Activated CD8-positive, alpha-beta memory T cell treated with anti-CD3 and anti-CD28 coated beads, Interleukin-2, amount 50 U/mL, for 4 hours (primary cell): Measurements from ENCODE around the gene KPTN.
A peak's percentile ranks its signal among the peaks of the same experiment; 100 is the strongest.
"Not testable (repeated sequence)": the region's sequence is repeated elsewhere in the genome, so short reads cannot be mapped to it uniquely, and the experiment has no call there.

ENCODE experiments used
- DNase-seq: peaks from one replicate; pipeline ENCODE4 v3.0.0-alpha.2; 2020

The KPTN gene

DNA sequence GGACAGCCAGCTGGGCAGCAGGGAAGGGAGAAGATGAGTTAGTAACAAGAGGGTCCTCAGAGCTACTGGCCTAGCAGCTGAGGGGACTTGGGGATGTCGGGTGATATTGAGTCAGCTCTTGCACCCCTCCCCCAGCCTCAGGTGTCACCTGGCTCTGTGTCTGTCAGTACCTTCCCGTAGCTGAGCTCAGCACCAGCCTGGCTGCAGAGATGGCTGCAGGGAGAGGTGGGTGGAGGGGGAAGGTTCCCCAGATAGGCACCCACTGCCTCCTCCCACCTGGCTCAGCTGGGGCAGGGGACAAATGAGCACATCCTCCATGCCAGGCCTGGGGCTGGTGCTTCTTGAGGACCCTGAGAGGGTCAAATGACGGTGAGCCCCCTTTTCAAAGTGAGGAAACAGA is 6.8 kb upstream of the KPTN start:
- no peak for DNase-seq

DNA sequence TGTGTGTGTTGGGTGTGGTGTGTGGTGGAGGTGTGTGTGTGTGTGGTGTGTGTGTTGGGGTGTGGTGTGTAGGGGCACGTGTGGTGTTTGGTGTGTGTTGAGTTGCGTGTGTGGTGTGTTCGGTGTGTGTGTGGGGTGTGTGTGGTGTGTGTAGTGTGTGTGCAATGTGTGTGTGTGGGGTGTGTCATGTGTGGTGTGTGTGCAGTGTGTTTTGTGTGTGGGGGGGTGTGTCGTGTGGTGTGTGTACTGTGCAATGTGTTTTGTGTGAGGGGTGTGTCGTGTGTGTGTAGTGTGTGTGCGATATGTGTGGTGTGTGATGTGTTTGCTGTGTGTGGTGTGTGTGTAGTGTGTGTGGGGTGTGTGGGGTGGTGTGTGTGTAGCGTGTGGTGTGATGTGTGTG is 6.0 kb upstream of the KPTN start:
- DNase-seq: no peak

DNA sequence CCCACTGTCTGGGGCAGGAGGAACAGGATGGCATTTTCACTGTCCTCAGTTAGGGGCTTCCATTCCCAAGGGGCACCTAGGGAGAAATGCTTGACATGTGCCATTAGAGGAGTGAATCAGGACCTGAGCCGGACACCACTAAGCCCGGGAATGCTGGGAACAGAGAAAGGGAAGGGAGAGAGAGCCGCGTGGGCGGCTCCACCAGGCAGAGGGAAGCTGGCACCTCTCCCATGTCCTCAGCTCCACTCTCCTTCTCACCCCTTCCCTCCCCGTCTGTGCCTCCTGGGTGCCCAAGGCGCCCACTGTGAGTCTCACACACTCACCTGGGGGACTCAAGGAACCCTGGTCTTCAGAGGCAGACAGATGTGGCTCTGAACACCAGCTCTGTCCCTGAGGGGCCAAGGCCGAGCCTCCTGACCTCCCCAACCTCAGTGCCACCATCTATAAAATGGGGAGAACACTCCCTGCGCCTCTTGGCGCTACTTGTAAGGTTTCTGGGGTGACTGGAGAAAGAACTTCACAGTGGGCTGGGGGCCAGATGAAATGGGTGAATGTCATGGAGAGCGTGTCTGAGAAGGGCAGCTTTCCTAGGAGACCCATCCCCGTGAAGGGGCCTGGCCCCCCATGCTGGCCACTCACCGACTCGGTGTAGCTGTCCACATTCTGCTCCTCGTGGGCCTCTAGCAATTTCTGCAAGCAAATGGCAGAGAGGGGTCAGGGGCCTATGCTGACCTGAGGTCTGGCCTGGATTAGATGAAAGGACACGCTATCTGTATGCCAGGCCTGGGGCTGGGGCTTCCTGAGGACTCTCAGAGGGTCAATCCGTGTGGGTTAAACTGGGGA is 5.3 kb upstream of the KPTN start:
- DNase-seq: no peak

DNA sequence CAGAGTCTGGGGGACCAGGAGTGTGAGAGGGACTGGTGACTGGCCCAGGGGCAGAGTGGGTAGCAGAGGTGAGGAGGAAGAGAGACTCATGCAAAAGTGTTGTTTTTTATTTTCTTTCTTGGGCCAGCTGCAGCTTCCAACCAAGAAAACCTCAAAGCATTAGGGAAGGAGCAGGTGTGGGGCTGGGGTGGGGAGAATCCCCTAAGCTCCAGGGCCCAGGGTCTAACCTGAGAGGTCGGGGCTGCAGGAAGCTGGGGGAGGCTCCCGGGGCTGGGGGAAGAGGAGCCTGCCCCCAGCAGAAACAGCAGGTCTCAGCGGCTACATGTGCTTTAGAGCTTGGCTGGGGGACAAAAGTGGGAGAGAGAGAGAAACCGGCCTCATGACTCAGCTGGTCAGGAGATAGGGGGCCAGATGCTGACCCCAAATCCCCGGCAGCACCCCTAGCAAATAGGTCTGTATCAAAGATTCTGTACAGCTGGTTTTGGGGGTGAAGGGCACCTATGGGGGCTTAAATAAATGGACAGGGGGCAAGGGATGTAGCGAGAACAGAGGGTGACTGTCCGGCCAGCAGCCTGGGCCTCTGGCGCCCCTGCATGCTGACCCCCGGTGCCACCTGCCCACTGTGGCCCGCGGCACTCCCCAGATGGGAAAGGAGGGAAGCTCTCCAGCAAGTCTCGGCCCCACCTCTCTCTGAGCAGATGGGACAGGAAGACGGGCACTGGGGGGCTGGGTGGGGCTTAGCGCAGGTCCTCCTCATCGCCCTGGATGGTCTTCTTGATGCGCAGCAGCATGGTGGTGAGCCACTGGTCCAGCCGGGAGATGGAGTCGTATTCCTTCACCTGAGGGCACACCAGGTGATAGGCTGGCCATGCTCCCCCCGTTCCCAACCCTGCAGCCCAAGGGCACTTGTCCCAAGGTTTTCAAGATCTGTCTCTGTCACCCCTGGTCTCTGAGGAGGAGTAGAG is 3.8 kb upstream of the KPTN start:
- no peak for DNase-seq

DNA sequence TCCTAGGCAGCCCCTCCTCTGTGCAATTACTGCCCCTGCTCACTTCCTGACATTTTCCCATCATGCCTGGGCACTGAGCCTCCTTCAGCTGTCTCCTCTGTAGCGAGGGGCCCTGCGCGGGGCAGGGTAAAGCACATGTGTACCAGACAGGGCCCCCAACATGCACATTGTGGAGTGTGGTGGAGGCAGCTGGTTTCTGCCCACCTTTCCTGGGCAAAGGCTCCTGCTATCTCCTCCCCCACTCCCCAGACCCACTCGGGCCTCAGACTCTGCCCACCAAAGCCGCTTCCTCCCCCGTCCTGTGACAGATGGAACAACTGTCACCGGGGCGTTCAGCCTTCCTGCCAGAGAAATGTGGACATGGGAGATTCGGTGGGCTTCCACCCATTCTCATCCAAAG is 2.9 kb upstream of the KPTN start:
- no peak for DNase-seq

DNA sequence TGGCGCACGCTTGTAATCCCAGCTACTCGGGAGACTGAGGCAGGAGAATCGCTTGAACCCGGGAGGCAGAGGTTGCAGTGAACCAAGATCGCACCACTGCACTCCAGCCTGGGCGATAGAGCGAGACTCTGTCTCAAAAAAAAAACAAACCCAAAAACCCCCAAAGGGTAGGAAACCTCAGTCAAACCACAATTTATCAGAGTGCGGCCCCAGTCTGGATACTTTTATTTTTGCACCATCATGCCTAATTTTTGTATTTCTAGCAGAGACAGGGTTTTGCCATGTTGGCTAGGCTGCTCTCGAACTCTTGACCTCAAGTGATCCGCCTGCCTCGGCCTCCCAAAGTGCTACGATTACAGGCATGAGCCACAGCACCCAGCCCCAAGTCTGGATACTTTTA is 2.2 kb upstream of the KPTN start:
- not testable (repeated sequence) for DNase-seq

DNA sequence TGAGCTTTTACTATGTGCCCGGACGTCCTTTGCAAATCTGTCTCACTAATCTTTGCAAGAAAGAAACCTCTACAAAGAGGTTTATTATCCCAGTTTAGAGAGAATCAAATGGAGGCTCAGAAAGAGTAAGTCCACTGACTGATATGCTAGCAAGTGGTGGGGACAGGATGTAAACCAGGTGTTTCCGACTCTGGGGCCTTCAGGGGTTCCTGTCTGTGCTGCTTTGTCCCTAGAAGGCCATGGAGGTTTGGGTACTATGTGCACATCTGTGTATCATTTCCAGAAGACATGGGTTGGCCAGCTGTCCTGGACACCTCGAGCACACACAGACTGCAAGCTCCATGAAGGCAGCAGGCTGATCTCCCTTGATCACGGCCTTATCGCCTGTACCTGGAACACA is 1.2 kb upstream of the KPTN start:
- no peak for DNase-seq

DNA sequence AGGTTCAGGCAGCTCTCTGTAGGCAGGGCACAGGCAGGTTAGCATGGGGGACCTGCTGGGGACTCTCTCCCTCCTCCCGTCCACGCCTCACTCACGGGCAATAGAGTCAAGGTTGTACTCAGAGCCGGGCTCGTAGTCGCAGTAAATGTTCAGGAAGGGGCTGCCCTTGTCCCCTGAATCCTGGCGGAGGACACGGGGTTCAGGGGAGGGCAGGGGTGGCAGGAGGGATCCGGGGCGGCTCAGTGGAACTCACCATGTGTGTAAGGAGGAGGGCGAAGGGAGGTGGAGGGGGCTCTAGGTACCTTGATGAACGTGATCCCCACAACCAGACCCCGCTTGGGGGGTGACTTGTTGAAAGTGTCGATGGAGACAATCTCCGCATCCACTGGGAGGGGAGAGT is 819 bp downstream of the KPTN start:
- DNase-seq: no peak

DNA sequence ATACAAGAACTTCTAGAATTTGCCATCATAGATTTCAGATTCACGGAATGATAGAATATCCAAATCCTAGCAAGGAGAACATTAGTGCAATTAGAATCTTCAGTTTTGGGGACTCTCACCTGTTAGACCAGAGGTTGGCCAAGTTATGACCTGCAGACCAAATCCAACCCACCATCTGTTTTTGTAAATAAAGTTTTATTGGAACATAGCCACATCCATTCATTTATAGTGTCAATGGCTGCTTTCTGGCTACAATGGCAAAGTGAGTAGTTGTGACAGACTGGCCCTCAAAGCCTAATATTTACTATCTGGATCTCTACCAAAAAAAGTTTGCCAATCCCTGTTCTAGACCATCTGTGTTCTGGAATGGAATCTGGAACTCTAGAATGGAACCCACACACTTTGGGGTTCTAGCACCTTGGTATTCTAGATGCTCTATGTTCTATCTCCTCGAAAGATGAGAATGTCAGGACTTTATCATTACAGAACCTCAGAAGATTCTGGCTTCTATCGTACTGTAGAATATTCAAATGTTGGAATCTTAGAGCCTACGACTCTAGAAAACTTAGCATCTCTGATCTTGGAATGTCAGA is 2.5 kb downstream of the KPTN start:
- no peak for DNase-seq

DNA sequence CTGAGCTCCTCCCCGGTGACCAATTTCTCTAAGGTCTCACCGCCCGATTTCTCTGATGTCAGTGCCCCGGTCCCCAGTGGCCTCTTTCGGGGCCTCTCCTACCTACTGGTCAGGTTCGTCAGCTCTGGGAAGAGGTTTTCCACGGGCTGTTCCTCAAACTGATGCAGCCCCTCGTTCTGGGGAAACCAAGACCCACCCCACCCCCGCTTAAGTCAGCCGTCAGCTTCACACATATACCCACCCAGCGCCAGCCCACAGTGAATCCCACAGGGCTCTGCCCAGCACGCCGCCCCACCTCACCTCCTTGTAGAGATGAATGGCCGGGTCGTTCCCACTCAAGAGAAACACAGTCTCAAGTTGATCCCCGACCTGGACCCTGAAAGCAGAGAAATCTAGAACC is 3.4 kb downstream of the KPTN start:
- DNase-seq: no peak

DNA sequence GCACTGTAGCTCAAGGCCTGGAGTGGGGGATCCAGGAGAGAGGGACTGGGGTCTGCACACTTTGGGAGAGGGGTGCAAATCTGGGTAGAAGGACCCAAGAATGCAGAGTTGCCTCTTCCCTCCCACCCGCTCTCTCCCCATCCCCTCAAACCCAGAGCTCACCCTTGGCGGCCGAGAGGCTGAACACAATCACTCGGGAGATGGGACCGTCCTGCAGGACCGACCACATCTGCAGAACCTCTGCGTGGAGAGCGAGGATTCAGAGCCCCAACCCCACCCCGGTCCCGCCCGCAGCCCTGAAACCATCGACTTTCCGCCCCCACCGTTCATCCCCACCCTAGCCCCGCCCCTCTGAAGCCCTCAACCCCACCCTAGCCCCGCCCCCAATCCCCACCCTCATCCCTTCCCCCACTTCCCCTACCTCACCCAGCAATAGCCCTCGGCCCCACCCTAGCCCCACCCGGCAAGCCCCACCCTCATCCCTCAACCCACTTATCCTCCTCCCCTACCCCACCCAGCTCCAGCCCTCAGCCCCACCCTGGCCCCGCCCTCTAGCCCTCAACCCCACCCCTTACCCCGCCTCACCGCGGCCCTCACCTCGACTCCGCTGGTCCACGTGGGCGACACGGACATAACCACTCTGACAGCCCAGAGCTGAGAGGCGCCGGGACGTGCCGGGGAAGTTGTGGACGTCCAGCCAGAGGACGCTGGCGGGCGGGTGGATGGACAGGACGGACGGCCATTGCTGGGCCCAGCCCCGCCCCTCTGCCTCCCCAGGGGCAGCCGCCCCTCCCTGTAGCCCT is 4.1 kb downstream of the KPTN start:
- no peak for DNase-seq

DNA sequence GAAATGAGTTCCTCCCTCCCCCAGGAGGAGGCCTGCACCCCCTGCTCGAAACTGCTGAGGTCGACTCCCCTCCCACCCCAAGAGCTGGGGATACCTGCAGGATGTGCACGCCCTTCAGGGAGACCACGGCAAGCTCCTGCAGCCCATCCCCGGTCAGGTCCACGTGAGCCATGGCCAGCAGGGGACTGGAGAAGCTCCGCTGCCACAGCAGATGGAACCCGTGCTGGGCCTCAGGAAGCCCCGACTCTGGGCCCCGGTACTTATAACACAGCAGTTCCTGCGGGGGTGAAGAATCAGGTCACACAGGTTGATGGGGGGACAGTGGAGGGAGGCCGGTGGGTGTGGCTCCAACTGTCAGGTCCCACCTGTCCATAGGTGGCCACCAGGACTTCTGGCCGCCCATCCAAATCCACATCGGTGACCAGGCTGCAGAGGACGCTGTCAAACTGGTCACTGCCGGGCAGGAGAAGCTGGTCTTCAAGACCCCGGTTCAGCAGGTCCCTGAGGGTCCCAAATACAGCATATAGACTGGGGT is 7.5 kb downstream of the KPTN start:
- no peak for DNase-seq

DNA sequence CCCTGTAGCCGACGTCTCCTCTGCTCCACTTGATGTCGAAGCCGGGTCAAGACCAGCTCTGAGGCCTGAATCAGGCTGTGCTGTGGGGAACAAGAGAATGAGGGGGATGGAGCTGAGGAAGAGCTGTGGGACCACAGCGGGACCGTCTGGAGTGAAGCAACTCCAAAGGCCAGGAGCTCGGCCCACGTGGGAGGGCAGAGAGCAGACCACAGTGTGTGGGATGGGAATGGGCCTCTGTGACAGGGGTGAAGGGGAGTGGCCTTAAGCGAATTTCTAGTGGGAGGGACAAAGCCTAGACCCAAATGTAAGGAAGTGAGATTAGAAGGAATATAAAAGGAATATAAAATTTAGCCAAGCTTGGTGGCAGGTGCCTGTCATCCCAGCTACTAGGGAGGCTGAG is 8.6 kb downstream of the KPTN start:
- DNase-seq: no peak

DNA sequence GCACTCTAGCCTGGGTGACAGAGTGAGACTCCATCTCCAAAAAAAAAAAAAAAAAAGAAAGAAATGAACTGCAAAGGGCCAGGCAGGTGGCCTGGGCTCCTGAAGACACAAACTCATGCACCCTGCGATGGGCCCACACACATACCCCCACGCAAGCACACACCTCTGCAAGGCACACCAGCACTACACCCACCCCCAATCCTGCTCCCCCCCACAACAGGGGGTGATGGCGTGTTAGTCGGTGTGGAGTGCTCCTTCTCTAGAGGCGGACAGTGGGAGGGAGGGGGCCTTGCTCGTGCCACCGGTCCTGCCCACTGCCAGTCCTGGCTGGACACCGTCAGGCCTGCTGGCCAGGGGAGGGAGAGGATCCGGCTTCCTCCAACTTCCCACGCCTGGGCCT is 10.7 kb downstream of the KPTN start:
- no peak for DNase-seq

DNA sequence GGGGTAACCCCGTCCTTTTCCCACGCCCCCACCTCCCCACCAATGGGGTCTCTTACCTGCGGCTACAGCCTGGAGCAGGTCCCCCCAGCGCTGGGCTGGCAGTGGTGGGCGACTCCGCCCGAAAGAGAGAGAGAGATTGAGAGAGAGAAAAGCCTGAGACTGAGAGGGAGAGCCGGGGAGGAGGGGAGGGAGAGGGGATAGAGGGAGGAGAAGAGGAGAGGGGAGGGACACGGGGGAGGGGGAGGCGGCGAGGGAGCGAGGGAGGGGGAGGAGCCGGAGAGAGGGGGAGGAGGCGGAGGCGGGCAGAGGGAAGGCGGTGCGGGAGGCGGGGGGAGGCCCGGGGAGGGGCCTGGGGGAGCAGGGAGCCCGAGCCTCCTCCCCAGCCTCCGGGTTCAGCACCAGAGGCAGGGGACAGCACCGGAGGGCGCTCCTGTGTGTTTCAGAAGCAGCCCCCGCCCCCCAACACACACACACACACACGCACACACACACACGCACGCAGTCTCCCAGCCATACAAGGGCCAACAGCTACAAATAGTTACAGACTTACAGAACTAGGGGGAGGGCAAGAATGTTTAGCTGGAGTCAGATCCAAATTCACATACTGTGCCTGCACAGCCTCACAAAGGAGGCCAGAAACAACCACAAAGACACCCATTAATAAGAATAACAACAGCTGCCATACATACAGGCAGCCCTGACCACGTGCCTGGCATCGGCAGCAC is 12.1 kb downstream of the KPTN start, which contains the start of gene SLC8A2:
SLC8A2 (minus strand) TSS at position 161 of the 725 bp plus-strand sequence. CDS start 5,490 bp downstream, outside the sequence.
- peak; percentile 44 for DNase-seq

DNA sequence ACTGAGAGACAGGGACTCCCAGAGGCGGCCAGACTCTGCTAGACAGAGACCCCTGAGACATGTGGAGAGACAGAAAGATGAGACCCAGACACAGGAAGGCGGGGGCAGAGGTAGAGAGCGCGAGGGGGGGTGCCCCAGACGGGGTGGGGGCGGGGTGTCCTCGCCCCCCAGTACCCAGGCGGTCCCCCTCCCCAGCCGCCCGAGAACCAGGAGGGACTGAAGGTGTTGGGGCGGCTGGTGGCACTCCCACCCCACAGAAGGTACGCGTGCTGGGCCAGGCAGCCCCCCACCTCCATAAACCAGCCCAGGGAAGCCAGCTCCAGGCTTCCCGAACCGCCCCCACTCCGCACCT is 12.7 kb downstream of the KPTN start:
- DNase-seq: no peak

DNA sequence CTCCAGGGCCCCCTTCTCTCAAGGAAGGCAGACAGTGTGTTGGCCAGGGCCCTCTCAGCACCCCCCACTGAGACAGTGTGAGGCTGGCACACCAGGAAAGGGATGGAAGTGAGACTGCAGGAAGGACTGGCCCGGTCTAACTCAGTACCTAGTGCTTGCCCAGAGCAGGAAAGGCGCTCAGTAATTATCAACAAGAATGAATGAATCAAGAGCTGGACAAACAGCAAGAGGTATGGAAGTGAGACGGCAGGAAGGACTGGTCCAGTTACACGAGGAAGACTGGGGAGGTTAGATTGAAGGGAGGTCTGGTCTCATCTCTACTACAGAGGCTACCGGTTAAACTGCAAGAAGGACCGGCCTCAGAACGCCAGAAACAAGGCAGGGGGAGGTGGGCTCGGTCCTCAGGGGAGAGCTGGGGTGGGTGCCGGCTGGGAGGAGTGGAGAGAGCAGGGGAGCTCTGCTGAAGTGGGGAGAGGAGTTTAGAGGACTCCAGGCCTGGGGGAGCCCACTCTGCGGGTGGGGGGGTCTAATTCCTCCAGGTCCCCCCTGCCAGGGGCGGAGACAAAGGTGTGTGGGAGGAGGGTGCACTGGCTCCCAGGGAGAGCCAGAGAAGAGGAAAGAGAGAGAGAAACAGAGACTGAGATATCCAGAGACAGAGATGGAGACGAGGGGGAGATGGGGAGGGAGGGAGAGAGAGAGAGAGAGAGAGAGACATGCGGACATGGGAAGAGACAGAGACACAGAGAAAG is 13.4 kb downstream of the KPTN start:
- DNase-seq: no peak

DNA sequence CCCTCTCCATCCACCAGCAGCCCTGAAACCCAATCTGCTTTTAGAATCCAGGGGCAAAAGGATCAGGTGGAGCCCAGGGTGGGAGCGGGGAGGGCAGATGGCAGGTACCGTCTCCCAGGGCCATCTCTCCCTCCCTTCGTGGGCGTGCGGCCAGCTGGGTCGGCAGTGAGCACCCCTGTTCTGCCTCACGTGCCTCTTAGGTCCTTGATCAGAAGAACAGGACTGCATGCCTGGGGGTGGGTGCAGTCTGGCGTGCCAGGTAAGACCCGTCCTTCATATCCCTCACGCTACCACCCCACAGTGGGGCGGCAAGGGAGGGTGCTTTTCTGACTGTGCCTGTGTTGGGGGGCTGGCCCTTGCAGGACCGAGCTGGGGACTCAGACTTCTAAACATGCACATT is 14.3 kb downstream of the KPTN start:
- DNase-seq: no peak

DNA sequence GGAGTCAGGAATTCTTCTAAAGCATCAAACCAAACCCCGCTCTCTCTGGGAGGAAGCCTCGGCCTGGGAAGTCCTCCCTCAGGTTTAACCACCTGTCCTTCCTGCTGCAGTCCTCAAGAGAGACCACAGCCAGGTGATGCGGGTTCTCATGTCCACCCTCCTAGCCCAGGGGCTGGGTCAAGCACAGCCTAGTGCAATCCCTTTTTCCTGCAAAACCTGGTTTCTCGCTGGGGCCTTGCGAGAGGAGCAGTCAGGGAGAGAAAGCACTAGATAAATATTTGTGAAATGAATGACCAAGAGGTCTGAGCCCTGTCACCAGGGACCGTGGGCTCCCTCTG is 14.7 kb downstream of the KPTN start:
- no peak for DNase-seq

DNA sequence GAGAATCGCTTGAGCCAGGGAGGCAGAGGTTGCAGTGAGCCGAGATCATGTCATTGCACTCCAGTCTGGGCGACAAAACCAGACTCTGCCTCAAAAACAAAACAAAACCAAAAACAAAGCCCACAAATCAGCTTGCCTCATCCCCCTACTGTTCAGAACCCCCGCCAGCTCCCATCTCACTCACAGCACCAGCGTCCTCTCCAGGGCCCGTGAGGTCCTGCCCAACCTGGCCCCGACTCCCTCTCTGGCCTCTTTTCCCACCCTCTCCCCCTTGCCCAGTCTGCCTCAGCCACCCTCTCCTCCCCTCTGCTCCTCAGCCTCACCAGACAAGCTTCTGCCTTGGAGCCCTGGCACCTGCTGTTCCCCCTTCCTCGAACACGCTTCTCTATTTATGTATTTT is 16.1 kb downstream of the KPTN start:
- no peak for DNase-seq

DNA sequence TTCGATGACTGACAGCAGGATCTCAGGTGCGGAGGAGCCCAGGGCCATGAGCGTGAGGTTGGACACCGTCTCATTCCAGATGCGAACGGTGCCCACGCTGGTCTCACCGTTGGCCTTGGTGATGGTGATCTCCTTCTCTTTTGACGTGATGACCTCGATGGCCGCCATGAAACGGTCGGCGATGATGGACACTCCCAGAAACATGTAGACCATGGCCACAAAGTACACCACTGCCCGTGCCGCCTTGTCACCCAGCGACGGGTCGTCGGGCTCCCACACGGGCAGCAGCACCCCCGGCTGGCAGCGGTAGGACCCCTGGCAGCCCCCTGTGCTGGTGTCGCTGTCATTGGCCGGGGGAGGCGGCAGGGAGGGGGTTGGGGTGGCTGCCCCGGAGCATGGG is 18.1 kb downstream of the KPTN start:
- DNase-seq: no peak
